ENCODE results near the gene ADIPOR1.
"Not testable (repeated sequence)": the region's sequence is repeated elsewhere in the genome, so short reads cannot be mapped to it uniquely, and the experiment has no call there.

ADIPOR1 gene

GRCh38 chr1:202935844-202936243 is 22.3 kb downstream of the ADIPOR1 start:
- DNase-seq, result no peak

- DNase-seq, result no peak
Observed at GRCh38 chr1:202934755-202935154, 23.4 kb downstream of the ADIPOR1 start.

GRCh38 chr1:202932476-202932875 is 25.6 kb downstream of the ADIPOR1 start:
- DNase-seq, result no peak

- peak; percentile 95 for DNase-seq
Observed at GRCh38 chr1:202926581-202927491, 31.3 kb downstream of the ADIPOR1 start, which contains the start of gene KLHL12. Gene KLHL12, minus strand, starts transcription at chr1:202927234. Its CDS starts 2,072 bp downstream, at chr1:202925162.

GRCh38 chr1:202923533-202923932 is 34.6 kb downstream of the ADIPOR1 start:
- no peak for DNase-seq

- no peak for DNase-seq
Observed at GRCh38 chr1:202919615-202920014, 38.5 kb downstream of the ADIPOR1 start.

GRCh38 chr1:202915146-202915545 is 43.0 kb downstream of the ADIPOR1 start:
- DNase-seq, result no peak

- DNase-seq, result not testable (repeated sequence)
Observed at GRCh38 chr1:202912476-202912875, 45.6 kb downstream of the ADIPOR1 start.

GRCh38 chr1:202909494-202909893 is 48.6 kb downstream of the ADIPOR1 start:
- DNase-seq, result no peak

- DNase-seq, result no peak
Observed at GRCh38 chr1:202908998-202909397, 49.1 kb downstream of the ADIPOR1 start.

- no peak for DNase-seq
Observed at GRCh38 chr1:202905331-202905730, 52.8 kb downstream of the ADIPOR1 start.

GRCh38 chr1:202903808-202904207 is 54.3 kb downstream of the ADIPOR1 start:
- not testable (repeated sequence) for DNase-seq

- no peak for DNase-seq
Observed at GRCh38 chr1:202901555-202901954, 56.6 kb downstream of the ADIPOR1 start.

GRCh38 chr1:202892501-202892900 is 65.6 kb downstream of the ADIPOR1 start:
- DNase-seq, result no peak

Measured in stimulated activated CD4-positive, alpha-beta T cell treated with anti-CD3 and anti-CD28 coated beads, Interleukin-4, amount 100 ng/mL, for 24 hours (primary cell).